ENCODE results near the gene AXIN1. TPM values are rescaled to one million over a fixed set of nuclear protein-coding genes. Genes with fewer than 3 reads are reported as not detected.

The AXIN1 gene
- total and polyA plus RNA-seq, 8 donors: 11.7 to 69.2 (median 17.4) TPM

DNA sequence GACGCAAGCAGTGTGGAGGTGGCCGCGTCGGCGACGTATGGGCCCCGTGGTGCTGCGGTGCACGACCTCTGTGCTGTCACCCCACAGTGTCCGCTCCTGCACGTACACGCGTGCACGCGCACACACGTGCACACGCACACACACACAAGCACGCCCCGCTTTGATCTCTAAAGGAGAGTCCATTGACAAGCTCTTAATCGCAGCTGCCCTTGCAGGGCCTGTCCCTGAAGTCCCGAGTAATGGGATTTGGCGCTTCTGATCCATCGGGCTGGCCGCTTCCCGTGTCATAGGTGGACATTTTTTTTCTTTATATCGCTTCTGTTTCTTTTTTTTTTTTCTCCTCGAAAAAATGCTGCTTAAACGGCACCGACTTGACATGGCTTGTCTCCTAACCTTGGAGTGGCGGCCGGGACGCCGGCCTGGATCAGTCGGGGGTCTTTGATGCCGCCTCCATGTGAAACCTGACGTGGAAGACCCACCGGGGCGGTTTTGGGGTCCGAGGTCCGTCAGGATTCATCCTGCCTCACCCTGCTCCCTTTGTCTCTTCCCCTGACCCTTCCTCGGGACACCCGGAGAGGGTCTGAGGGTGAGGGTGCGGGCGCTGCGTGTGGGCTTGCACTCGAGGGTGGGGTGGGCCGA, 8.3 kb upstream of the AXIN1 start:
- 90 to 94% (median 93%) methylated on average over 42 to 47 of the region's 47 CpGs for WGBS, 5 donors
- no peak for TF ChIP-seq POLR2AphosphoS5 (IDR thresholded peaks at IDR 0.05)
- TF ChIP-seq CTCF (IDR thresholded peaks at IDR 0.05): no peak
- TF ChIP-seq EP300 (IDR thresholded peaks at IDR 0.05): no peak
- TF ChIP-seq POLR2A (IDR thresholded peaks at IDR 0.05): no peak
- Histone ChIP-seq H3K4me3 (no peak overlapping the region), H3K4me1 (peaks cover 0 to 16% (median 15%) of the 10 kb centered on the region in 4 donors), H3K27me3 (peaks cover 0 to 21% (median 0%) of the 10 kb centered on the region in 3 donors), H3K36me3 (no peaks in the 10 kb centered on the region), H3K27ac (no peak overlapping the region), H3K9me3 (no peaks in the 10 kb centered on the region)
- no peak for DNase-seq
- intact Hi-C loops (cut with DNase I; ENCODE audit: low total_unique reads): loop anchor here (10.0 kb wide), 1 partner anchor 126 kb away; the partner anchor contains the start of gene FAM234A

GRCh38 chr16:359871-360697, 7.6 kb upstream of the AXIN1 start:
- no peaks in the 10 kb centered on the region for H3K9me3 ChIP-seq
- H3K27me3 ChIP-seq: peaks cover 0 to 21% (median 0%) of the 10 kb centered on the region in 3 donors
- TF ChIP-seq EP300 (IDR thresholded peaks at IDR 0.05): no peak
- TF ChIP-seq CTCF (IDR thresholded peaks at IDR 0.05): no peak
- no peak for TF ChIP-seq POLR2A (IDR thresholded peaks at IDR 0.05)
- no peak for TF ChIP-seq POLR2AphosphoS5 (IDR thresholded peaks at IDR 0.05)
- no peaks in the 10 kb centered on the region for H3K36me3 ChIP-seq
- no peak overlapping the region for H3K4me3 ChIP-seq
- H3K27ac ChIP-seq: no peak overlapping the region
- peaks cover 0 to 16% (median 15%) of the 10 kb centered on the region in 4 donors for H3K4me1 ChIP-seq
- intact Hi-C loops (cut with DNase I; ENCODE audit: low total_unique reads): loop anchor here (10.0 kb wide), 1 partner anchor 125 kb away; the partner anchor contains the start of gene FAM234A
- WGBS, 5 donors: 87 to 91% (median 90%) methylated on average over 37 to 47 of the region's 47 CpGs
- DNase-seq: no peak

- H3K9me3 ChIP-seq: no peaks in the 10 kb centered on the region
- peaks cover 0 to 9% (median 7%) of the 10 kb centered on the region in 4 donors for H3K4me1 ChIP-seq
- H3K27me3 ChIP-seq: peaks cover 0 to 14% (median 0%) of the 10 kb centered on the region in 3 donors
- no peaks in the 10 kb centered on the region for H3K36me3 ChIP-seq
- H3K4me3 ChIP-seq: no peak overlapping the region
- 73 to 77% (median 76%) methylated on average over 15 to 19 of the region's 19 CpGs for WGBS, 5 donors
- DNase-seq: no peak
- intact Hi-C loops (cut with DNase I; ENCODE audit: low total_unique reads): no loop called here
- no peak for TF ChIP-seq EP300 (IDR thresholded peaks at IDR 0.05)
- TF ChIP-seq CTCF (IDR thresholded peaks at IDR 0.05): no peak
- no peak for TF ChIP-seq POLR2AphosphoS5 (IDR thresholded peaks at IDR 0.05)
- TF ChIP-seq POLR2A (IDR thresholded peaks at IDR 0.05): no peak
- H3K27ac ChIP-seq: no peak overlapping the region
Measured at GRCh38 chr16:359067-359763, 6.7 kb upstream of the AXIN1 start.

DNA sequence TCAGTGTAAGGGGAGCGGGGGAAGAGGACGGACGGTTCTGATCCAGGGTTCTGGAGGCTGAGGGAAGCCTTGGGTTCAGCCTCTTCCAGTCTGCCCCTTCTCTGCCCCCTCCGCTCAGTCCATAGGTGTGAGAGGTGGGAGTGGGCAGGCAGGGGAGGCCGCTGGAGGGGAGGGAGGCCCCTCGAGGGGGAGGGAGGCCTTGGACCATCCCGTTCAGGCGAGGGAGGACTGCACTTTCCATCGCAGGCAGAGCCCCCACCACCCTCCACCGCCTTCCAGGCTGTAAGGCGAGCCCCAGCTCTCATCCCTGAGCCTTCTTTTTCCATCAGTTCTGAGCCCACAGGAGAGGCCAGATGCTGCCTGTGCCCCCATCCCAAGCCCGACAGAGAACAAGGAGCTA, 4.2 kb upstream of the AXIN1 start:
- Histone ChIP-seq H3K36me3 (no peaks in the 10 kb centered on the region), H3K27ac (no peak overlapping the region), H3K4me1 (peaks cover 0 to 13% (median 8%) of the 10 kb centered on the region in 4 donors), H3K4me3 (no peak overlapping the region), H3K9me3 (no peaks in the 10 kb centered on the region), H3K27me3 (no peaks in the 10 kb centered on the region)
- TF ChIP-seq EP300 (IDR thresholded peaks at IDR 0.05) (no peak), POLR2A (IDR thresholded peaks at IDR 0.05) (no peak), POLR2AphosphoS5 (IDR thresholded peaks at IDR 0.05) (no peak), CTCF (IDR thresholded peaks at IDR 0.05) (no peak)
- intact Hi-C loops (cut with DNase I; ENCODE audit: low total_unique reads): no loop called here
- 63 to 76% (median 75%) methylated on average over 7 to 12 of the region's 12 CpGs for WGBS, 5 donors
- DNase-seq: no peak
